OCI-LY1 (cell line): ENCODE data around the gene CRADD.

Experiments
- H2AFZ ChIP-seq: fragments of 200-600 bp; sonication (generic), shearing (Covaris generic); 2 replicates; pipeline ENCODE4 v1.6.0; 2014; ENCODE audit warnings: antibody characterized with exemption, mild to moderate bottlenecking, low read length
- H3F3A ChIP-seq: fragments of 200-600 bp; sonication (generic), shearing (Covaris generic); 2 replicates; pipeline ENCODE4 v1.6.0; 2014; ENCODE audit warnings: mild to moderate bottlenecking, antibody characterized with exemption, low read length, moderate library complexity; ENCODE audit not compliant: insufficient read depth
- H3K27ac ChIP-seq: fragments of 200-600 bp; sonication (generic); 2 replicates; pipeline ENCODE4 v1.5.1; 2014; ENCODE audit warnings: low read length, mixed run types, mild to moderate bottlenecking, low read depth; ENCODE audit not compliant: poor library complexity, severe bottlenecking
- H3K27me3 ChIP-seq: fragments of 200-600 bp; sonication (generic); 2 replicates; pipeline ENCODE4 v1.6.0; 2014; ENCODE audit warnings: antibody characterized with exemption, mild to moderate bottlenecking, low read length, moderate library complexity; ENCODE audit not compliant: insufficient read depth
- H3K36me3 ChIP-seq: fragments of 200-600 bp; sonication (generic); 2 replicates; pipeline ENCODE4 v1.6.1; 2014; ENCODE audit warnings: mild to moderate bottlenecking, antibody characterized with exemption, low read length, moderate library complexity, mixed read lengths; ENCODE audit not compliant: insufficient read depth
- H3K4me1 ChIP-seq: fragments of 200-600 bp; sonication (generic); 2 replicates; pipeline ENCODE4 v1.5.1; 2014; ENCODE audit warnings: mild to moderate bottlenecking, low read length, moderate library complexity; ENCODE audit not compliant: insufficient read depth, severe bottlenecking
- H3K4me2 ChIP-seq: fragments of 200-600 bp; sonication (generic), shearing (Covaris generic); 2 replicates; pipeline ENCODE4 v1.6.1; 2014; ENCODE audit warnings: low read length
- H3K4me3 ChIP-seq: fragments of 200-600 bp; sonication (generic); 2 replicates; pipeline ENCODE4 v1.5.1; 2014; ENCODE audit warnings: low read length, low read depth, mild to moderate bottlenecking, mixed read lengths; ENCODE audit not compliant: poor library complexity, severe bottlenecking
- H3K79me2 ChIP-seq: fragments of 200-600 bp; shearing (Covaris generic); 2 replicates; pipeline ENCODE4 v1.6.1; 2016; ENCODE audit warnings: mixed run types, low read length, mixed read lengths; ENCODE audit not compliant: insufficient read depth
- H3K9ac ChIP-seq: fragments of 200-600 bp; sonication (generic), shearing (Covaris generic); 2 replicates; pipeline ENCODE4 v1.6.1; 2014; ENCODE audit warnings: mild to moderate bottlenecking, low read length, mixed read lengths
- H3K9me2 ChIP-seq: fragments of 200-600 bp; sonication (generic), shearing (Covaris generic); 2 replicates; pipeline ENCODE4 v1.6.1; 2014; ENCODE audit warnings: low read depth, mild to moderate bottlenecking, low read length, mixed read lengths
- H3K9me3 ChIP-seq: fragments of 200-600 bp; shearing (Covaris generic); 2 replicates; pipeline ENCODE4 v1.6.1; 2014; ENCODE audit warnings: low read length, mixed read lengths
- H4K20me1 ChIP-seq: fragments of 200-600 bp; sonication (generic), shearing (Covaris generic); 2 replicates; pipeline ENCODE4 v1.6.0; 2016; ENCODE audit warnings: mild to moderate bottlenecking, low read length; ENCODE audit not compliant: insufficient read depth
- EZH2 ChIP-seq: fragments of 200-600 bp; sonication (generic), shearing (Covaris generic); IDR thresholded peaks from 2 replicates; pipeline ENCODE4 v1.8.0; 2017; ENCODE audit warnings: borderline replicate concordance, mixed run types, mild to moderate bottlenecking, antibody characterized with exemption, low read length, moderate library complexity, mixed read lengths
- TF ChIP-seq, protein P1 (sequence below): fragments of 200-600 bp; sonication (generic), shearing (Covaris generic); IDR thresholded peaks from 2 replicates; pipeline ENCODE4 v1.5.1; 2017; ENCODE audit warnings: mild to moderate bottlenecking, antibody characterized with exemption, low read length, moderate library complexity, mixed read lengths

CRADD gene

DNA sequence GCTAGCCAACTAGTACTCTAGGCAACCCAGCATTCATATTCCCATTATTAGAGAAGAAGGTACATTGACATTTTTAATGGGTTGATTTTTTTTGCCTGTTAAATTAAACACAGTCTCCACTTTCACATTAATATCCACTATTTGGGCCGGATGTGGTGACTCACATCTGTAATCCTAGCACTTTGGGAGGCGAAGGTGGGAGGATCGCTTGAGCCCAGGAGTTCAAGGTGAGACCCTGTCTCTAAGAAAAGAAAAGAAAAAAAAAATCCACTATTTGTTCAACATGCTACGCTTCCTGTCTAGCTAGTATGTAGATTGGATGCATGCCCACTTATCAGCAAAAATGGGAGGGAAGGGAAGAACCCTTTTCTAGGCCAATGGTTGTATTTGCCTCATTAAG, 7.1 kb upstream of the CRADD start:
- Histone ChIP-seq H3F3A (no peaks in the 10 kb centered on the region), H3K4me2 (no peak overlapping the region), H3K79me2 (no peaks in the 10 kb centered on the region), H3K9me2 (no peaks in the 10 kb centered on the region), H3K9me3 (no peaks in the 10 kb centered on the region; the same call in 1 of the 2 replicates), H3K36me3 (no peaks in the 10 kb centered on the region; the same call in 1 of the 2 replicates), H3K4me3 (no peak overlapping the region), H4K20me1 (no peaks in the 10 kb centered on the region), H3K27ac (no peak overlapping the region), H2AFZ (no peak overlapping the region), H3K4me1 (no peaks in the 10 kb centered on the region), H3K27me3 (no peaks in the 10 kb centered on the region), H3K9ac (no peak overlapping the region)
- no peak for TF ChIP-seq EZH2
- TF ChIP-seq, protein P1, sequence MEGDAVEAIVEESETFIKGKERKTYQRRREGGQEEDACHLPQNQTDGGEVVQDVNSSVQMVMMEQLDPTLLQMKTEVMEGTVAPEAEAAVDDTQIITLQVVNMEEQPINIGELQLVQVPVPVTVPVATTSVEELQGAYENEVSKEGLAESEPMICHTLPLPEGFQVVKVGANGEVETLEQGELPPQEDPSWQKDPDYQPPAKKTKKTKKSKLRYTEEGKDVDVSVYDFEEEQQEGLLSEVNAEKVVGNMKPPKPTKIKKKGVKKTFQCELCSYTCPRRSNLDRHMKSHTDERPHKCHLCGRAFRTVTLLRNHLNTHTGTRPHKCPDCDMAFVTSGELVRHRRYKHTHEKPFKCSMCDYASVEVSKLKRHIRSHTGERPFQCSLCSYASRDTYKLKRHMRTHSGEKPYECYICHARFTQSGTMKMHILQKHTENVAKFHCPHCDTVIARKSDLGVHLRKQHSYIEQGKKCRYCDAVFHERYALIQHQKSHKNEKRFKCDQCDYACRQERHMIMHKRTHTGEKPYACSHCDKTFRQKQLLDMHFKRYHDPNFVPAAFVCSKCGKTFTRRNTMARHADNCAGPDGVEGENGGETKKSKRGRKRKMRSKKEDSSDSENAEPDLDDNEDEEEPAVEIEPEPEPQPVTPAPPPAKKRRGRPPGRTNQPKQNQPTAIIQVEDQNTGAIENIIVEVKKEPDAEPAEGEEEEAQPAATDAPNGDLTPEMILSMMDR: no peak

DNA sequence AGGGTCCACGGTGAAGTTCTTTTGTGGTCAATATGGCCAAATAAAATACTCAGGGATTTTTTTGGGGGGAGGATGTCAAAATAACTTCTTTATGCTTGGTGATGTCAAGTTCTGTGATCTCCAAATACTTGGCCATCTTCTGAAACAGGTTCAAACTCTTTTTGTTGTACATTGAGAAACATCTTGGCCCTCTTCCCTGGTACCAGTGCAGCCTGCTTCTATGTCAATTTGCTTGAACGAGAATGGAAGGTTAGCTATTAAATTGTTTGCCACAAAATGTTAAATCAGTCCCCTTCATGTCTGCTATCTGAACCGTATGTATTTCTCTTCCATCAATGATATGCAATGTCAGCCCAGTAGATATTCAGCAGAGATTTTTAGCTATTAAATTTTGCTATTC, 6.1 kb upstream of the CRADD start:
- Histone ChIP-seq H3K4me1 (no peaks in the 10 kb centered on the region), H3K9me3 (no peaks in the 10 kb centered on the region; the same call in 1 of the 2 replicates), H3K9me2 (no peaks in the 10 kb centered on the region), H3K36me3 (no peaks in the 10 kb centered on the region; the same call in 1 of the 2 replicates), H3K9ac (no peak overlapping the region), H4K20me1 (no peaks in the 10 kb centered on the region), H3K27me3 (no peaks in the 10 kb centered on the region), H3F3A (no peaks in the 10 kb centered on the region), H3K27ac (no peak overlapping the region), H3K4me2 (no peak overlapping the region), H3K79me2 (no peaks in the 10 kb centered on the region), H2AFZ (no peak overlapping the region), H3K4me3 (no peak overlapping the region)
- TF ChIP-seq EZH2: no peak
- TF ChIP-seq, protein P1: no peak

DNA sequence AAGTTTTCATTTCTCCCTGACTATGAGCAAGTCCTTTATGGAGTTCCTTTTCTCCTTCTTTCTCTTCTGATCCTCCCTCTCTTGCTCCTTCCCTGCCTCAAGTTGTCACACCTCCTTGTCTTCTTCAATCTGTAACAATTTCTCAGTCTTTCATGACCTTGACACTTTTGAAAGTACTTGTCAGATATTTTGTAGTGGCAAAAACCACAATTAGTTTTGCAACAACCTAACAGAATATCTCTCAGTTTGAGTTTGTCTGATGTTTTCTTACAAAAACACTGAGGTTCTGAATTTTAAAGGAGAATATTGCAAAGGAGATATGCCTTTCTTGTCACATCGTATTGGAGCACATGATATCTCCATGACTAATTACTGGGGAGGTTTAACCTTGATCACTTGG, 4.1 kb upstream of the CRADD start:
- Histone ChIP-seq H3K9me2 (no peaks in the 10 kb centered on the region), H3K9me3 (no peaks in the 10 kb centered on the region; the same call in 1 of the 2 replicates), H3K4me2 (no peak overlapping the region), H3K4me3 (no peak overlapping the region), H3K9ac (no peak overlapping the region), H3F3A (no peaks in the 10 kb centered on the region), H3K36me3 (no peaks in the 10 kb centered on the region; the same call in 1 of the 2 replicates), H3K27me3 (no peaks in the 10 kb centered on the region), H2AFZ (no peak overlapping the region), H3K4me1 (peaks cover 12% of the 10 kb centered on the region), H4K20me1 (no peaks in the 10 kb centered on the region), H3K79me2 (no peaks in the 10 kb centered on the region), H3K27ac (no peak overlapping the region)
- TF ChIP-seq EZH2: no peak
- TF ChIP-seq, protein P1: no peak
